PC-3 (cell line): ENCODE data around the gene PRDM4. TPM values are rescaled to one million over a fixed set of nuclear protein-coding genes. Genes with fewer than 3 reads are reported as not detected.

Source experiments
- ATAC-seq: fragments of 200-7000 bp; cut with Tn5 transposase; 2 replicates; pipeline ENCODE4 v1.9.1; 2020; ENCODE audit warnings: mild to moderate bottlenecking, moderate library complexity
- BruUV-seq: library from RNA; stranded (reverse); fragments of 400-500 nt; replicated peaks from 2 replicates; lab custom pipeline; 2021; lab: Mats Ljungman, UMichigan
- CTCF ChIA-PET: fragments of 300-600 bp; sonication (Branson Sonifier 250); formaldehyde crosslinking; loops from one replicate; lab custom pipeline; 2022; ENCODE audit warnings: antibody characterized with exemption; lab: Charles Lee
- POLR2A ChIA-PET: fragments of 300-600 bp; sonication (Branson Sonifier 250); formaldehyde crosslinking; loops from one replicate; lab custom pipeline; 2022; ENCODE audit warnings: antibody characterized with exemption; ENCODE audit not compliant: unreplicated experiment; lab: Charles Lee
- DNase-seq: peaks from one replicate; pipeline ENCODE4 v3.0.0-alpha.2; 2015
- H2AFZ ChIP-seq: fragments of 300-600 bp; sonication (generic); 2 replicates; pipeline ENCODE4 v1.6.0; 2016; ENCODE audit warnings: antibody characterized with exemption, low read length
- H3F3A ChIP-seq: fragments of 300-600 bp; sonication (generic); one replicate; pipeline ENCODE4 v1.6.0; 2017; ENCODE audit warnings: antibody characterized with exemption, low read length, control low read depth, mild to moderate bottlenecking; ENCODE audit not compliant: unreplicated experiment
- H3K27ac ChIP-seq: fragments of 300-600 bp; sonication (generic); 2 replicates; pipeline ENCODE4 v1.5.1; 2016; ENCODE audit warnings: mild to moderate bottlenecking, low read length
- H3K27me3 ChIP-seq: fragments of 300-600 bp; sonication (generic); 2 replicates; pipeline ENCODE4 v1.6.1; 2016; ENCODE audit warnings: low read length, mixed read lengths
- H3K36me3 ChIP-seq: fragments of 300-600 bp; sonication (generic); 2 replicates; pipeline ENCODE4 v1.6.1; 2016; ENCODE audit warnings: low read depth, mixed run types, low read length, mixed read lengths
- H3K4me1 ChIP-seq: fragments of 300-600 bp; sonication (generic); 2 replicates; pipeline ENCODE4 v1.5.1; 2016; ENCODE audit warnings: low read length; ENCODE audit not compliant: insufficient read depth
- H3K4me2 ChIP-seq: fragments of 300-600 bp; sonication (generic); 2 replicates; pipeline ENCODE4 v1.6.0; 2016; ENCODE audit warnings: low read length
- H3K4me3 ChIP-seq: fragments of 300-600 bp; sonication (generic); 2 replicates; pipeline ENCODE4 v1.5.1; 2016; ENCODE audit warnings: mild to moderate bottlenecking, low read length, mixed read lengths
- H3K79me2 ChIP-seq: fragments of 300-600 bp; sonication (generic); 2 replicates; pipeline ENCODE4 v1.6.1; 2017; ENCODE audit warnings: low read length, mixed read lengths
- H3K9ac ChIP-seq: fragments of 300-600 bp; sonication (generic); 2 replicates; pipeline ENCODE4 v1.6.0; 2016; ENCODE audit warnings: mild to moderate bottlenecking, low read length
- H3K9me2 ChIP-seq: fragments of 300-600 bp; sonication (generic); replicated peaks from 2 replicates; pipeline ENCODE4 v1.6.1; 2016; ENCODE audit warnings: mixed run types, low read length, mixed read lengths
- H3K9me3 ChIP-seq: fragments of 300-600 bp; sonication (generic); 2 replicates; pipeline ENCODE4 v1.6.1; 2016; ENCODE audit warnings: low read length, mixed read lengths
- H4K20me1 ChIP-seq: fragments of 300-600 bp; sonication (generic); 2 replicates; pipeline ENCODE4 v1.6.1; 2016; ENCODE audit warnings: low read length, mixed read lengths
- EZH2 ChIP-seq: fragments of 300-600 bp; sonication (generic); IDR thresholded peaks from one replicate; pipeline ENCODE4 v1.6.1; 2017; ENCODE audit warnings: antibody characterized with exemption, mild to moderate bottlenecking, low read length; ENCODE audit not compliant: unreplicated experiment
- EZH2phosphoT487 ChIP-seq: fragments of 300-600 bp; sonication (generic); IDR thresholded peaks from 2 replicates; pipeline ENCODE4 v1.6.1; 2018; ENCODE audit warnings: mild to moderate bottlenecking, antibody characterized with exemption, low read length, borderline replicate concordance
- intact Hi-C: fragments of 100-400 bp; cut with micrococcal nuclease; formaldehyde crosslinking; loops from 2 replicates; pipeline ENCODE4 v1.9.0; 2023
- total RNA-seq: library from RNA; depleted of rRNA; stranded (reverse); fragments of >200 nt; gene quantifications from 2 replicates; pipeline ENCODE4 v1.2.3, GENCODE V29; 2014
- TF ChIP-seq, protein P1 (sequence below): fragments of 300-600 bp; sonication (generic); conservative IDR thresholded peaks from 2 replicates; pipeline ENCODE4 v1.5.1; 2017; ENCODE audit warnings: antibody characterized with exemption, low read depth, mild to moderate bottlenecking, low read length

Gene PRDM4
- total RNA-seq, 1 experiment from 2014 or later = 22.6 TPM

DNA sequence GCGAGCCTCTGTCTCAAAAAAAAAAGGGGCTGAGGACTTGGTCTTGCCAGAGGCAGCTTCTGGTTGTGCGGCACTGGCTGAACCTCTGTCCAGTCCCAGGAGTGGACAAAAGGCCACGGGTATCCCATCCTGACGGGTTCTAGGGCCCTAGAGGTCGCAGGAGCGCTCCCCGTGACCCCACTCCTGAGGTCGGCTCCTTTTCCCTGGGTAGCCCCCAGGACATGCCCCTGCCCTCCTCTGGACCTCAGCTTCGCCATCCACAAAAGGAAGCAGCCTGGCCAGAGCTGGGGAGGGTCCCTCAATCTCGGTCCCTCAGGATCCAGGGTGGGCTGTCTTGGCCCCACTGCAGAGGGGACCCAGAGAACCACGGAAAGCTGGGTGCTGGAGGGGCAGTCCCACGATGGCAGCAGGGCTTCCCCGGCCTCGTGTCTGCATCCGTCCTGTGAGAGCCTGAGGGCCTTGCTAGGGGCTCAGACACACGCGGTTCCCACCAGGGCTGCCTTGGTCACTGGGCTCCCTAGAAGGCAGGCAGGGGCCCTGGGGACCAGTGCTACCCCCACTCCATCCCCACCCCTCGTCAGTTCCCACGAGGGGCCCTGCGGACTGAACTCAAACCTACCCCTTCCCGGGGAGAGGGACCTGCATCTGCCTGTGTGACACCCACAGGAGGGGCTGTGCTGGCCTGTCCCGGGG lies 44.7 kb upstream of the PRDM4 start:
- no peak for TF ChIP-seq EZH2phosphoT487
- TF ChIP-seq, protein P1, sequence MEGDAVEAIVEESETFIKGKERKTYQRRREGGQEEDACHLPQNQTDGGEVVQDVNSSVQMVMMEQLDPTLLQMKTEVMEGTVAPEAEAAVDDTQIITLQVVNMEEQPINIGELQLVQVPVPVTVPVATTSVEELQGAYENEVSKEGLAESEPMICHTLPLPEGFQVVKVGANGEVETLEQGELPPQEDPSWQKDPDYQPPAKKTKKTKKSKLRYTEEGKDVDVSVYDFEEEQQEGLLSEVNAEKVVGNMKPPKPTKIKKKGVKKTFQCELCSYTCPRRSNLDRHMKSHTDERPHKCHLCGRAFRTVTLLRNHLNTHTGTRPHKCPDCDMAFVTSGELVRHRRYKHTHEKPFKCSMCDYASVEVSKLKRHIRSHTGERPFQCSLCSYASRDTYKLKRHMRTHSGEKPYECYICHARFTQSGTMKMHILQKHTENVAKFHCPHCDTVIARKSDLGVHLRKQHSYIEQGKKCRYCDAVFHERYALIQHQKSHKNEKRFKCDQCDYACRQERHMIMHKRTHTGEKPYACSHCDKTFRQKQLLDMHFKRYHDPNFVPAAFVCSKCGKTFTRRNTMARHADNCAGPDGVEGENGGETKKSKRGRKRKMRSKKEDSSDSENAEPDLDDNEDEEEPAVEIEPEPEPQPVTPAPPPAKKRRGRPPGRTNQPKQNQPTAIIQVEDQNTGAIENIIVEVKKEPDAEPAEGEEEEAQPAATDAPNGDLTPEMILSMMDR = no peak
- TF ChIP-seq EZH2 = no peak
- ATAC-seq = no peak
- peaks cover 37% of the 10 kb centered on the region for H3K27me3 ChIP-seq
- no peaks in the 10 kb centered on the region for H3F3A ChIP-seq
- no peaks in the 10 kb centered on the region for H3K36me3 ChIP-seq
- no peak overlapping the region for H2AFZ ChIP-seq
- H3K9me3 ChIP-seq = no peaks in the 10 kb centered on the region
- H4K20me1 ChIP-seq = no peaks in the 10 kb centered on the region
- H3K9me2 ChIP-seq = no peaks in the 10 kb centered on the region
- BruUV-seq = no TSS peak
- intact Hi-C loops = no loop called here
- DNase-seq = no peak
- ChIA-PET POLR2A (no interaction called here), CTCF (no interaction called here)
- H3K4me3 ChIP-seq = no peak overlapping the region
- H3K9ac ChIP-seq = no peak overlapping the region
- H3K79me2 ChIP-seq = no peaks in the 10 kb centered on the region
- no peak overlapping the region for H3K4me2 ChIP-seq
- no peak overlapping the region for H3K27ac ChIP-seq
- no peaks in the 10 kb centered on the region for H3K4me1 ChIP-seq

DNA sequence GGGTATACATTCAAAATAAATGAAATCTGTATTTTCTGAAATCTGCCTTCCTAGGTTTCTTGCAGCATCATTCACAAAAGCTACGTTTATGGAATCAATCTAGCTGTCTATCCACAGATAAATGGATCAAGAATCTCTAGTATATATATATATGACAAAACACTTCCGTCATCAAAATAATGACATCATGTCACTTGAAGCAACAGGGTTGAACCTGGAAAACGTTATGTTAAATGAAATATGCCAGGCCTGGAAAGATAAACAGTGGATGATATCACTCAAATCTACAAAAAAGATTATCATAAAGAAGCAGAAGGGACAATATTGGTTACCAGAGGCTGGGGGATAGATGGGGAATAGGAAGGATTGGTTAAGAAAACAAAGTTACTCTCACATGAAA lies 42.2 kb upstream of the PRDM4 start:
- Histone ChIP-seq H3K9ac (no peak overlapping the region), H3K9me2 (no peaks in the 10 kb centered on the region), H3K36me3 (no peaks in the 10 kb centered on the region), H3K9me3 (no peaks in the 10 kb centered on the region), H3K4me2 (no peak overlapping the region), H3K79me2 (no peaks in the 10 kb centered on the region), H3K4me1 (no peaks in the 10 kb centered on the region), H3K27ac (no peak overlapping the region), H4K20me1 (no peaks in the 10 kb centered on the region), H2AFZ (no peak overlapping the region), H3K4me3 (no peak overlapping the region), H3F3A (no peaks in the 10 kb centered on the region), H3K27me3 (peaks cover 33% of the 10 kb centered on the region)
- no TSS peak for BruUV-seq
- TF ChIP-seq EZH2 (no peak), EZH2phosphoT487 (no peak)
- TF ChIP-seq, protein P1 = no peak
- intact Hi-C loops = no loop called here
- POLR2A ChIA-PET = no interaction called here
- DNase-seq = no peak
- no peak for ATAC-seq
- CTCF ChIA-PET = no interaction called here

DNA sequence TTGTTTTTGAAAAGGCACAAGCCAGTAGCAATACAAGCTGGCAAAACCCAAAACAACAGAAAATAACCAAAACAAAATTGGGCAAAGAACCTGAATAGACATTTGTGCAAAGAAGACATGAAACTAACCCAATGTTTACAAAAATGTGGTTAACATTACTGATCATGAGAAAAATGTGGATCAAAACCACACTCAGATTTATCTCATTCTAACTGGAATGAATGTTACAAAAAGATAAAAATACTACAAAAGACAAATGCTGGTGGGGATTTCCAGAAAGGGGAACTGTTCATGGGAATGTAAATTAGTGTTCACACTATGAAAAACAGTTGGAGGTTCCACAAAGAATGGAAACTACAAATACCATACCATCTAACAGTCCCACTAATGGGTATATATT lies 40.2 kb upstream of the PRDM4 start:
- H2AFZ ChIP-seq = no peak overlapping the region
- no peak overlapping the region for H3K9ac ChIP-seq
- peaks cover 50% of the 10 kb centered on the region for H3K27me3 ChIP-seq
- no TSS peak for BruUV-seq
- no peak for ATAC-seq
- H3K9me3 ChIP-seq = no peaks in the 10 kb centered on the region
- no peaks in the 10 kb centered on the region for H3F3A ChIP-seq
- no peak overlapping the region for H3K27ac ChIP-seq
- H3K4me2 ChIP-seq = no peak overlapping the region
- intact Hi-C loops = no loop called here
- no peaks in the 10 kb centered on the region for H4K20me1 ChIP-seq
- H3K4me1 ChIP-seq = no peaks in the 10 kb centered on the region
- TF ChIP-seq EZH2phosphoT487 (no peak), EZH2 (no peak)
- TF ChIP-seq, protein P1 = no peak
- H3K36me3 ChIP-seq = no peaks in the 10 kb centered on the region
- CTCF ChIA-PET = no interaction called here
- no peaks in the 10 kb centered on the region for H3K9me2 ChIP-seq
- no peak for DNase-seq
- no peaks in the 10 kb centered on the region for H3K79me2 ChIP-seq
- no peak overlapping the region for H3K4me3 ChIP-seq
- POLR2A ChIA-PET = no interaction called here
